H1 (cell line): ENCODE data around the gene TNKS2. TPM values are rescaled to one million over a fixed set of nuclear protein-coding genes. Genes with fewer than 3 reads are reported as not detected.

Experiments used
- CTCF ChIA-PET: fragments of 300-600 bp; sonication (Branson Sonifier 250); formaldehyde crosslinking; loops from one replicate; lab custom pipeline; 2021; ENCODE audit not compliant: partially characterized antibody; lab: Charles Lee
- POLR2A ChIA-PET: fragments of 300-600 bp; sonication (Branson Sonifier 250); formaldehyde crosslinking; loops from one replicate; lab custom pipeline; 2021; ENCODE audit warnings: inconsistent platforms; ENCODE audit not compliant: partially characterized antibody; lab: Charles Lee
- DNase-seq, 2 experiments: peaks; one replicate each; pipeline versions ENCODE4 v3.0.0 to v3.0.0-alpha.2; 2010 to 2022; ENCODE audit warnings: low spot score in 2 of 2, low read depth in 1 of 2, mixed read lengths in 1 of 2
- FAIRE-seq: peaks from 2 replicates; lab custom pipeline; 2011; peaks lifted over from hg19 to GRCh38; lab: Jason Lieb, UNC
- H2AFZ ChIP-seq: 2 replicates; pipeline ENCODE4 v1.8.1; 2012; ENCODE audit warnings: low read length, inconsistent platforms
- H2AK5ac ChIP-seq: 2 replicates; pipeline ENCODE4 v1.6.1; 2013; ENCODE audit warnings: low read depth, low read length
- H2BK120ac ChIP-seq: replicated peaks from 2 replicates; pipeline ENCODE3; 2013; ENCODE audit warnings: low read depth, low read length, inconsistent platforms
- H2BK12ac ChIP-seq: 2 replicates; pipeline ENCODE4 v1.6.1; 2013; ENCODE audit warnings: low read depth, low read length
- H2BK15ac ChIP-seq: 2 replicates; pipeline ENCODE4 v1.6.1; 2013; ENCODE audit warnings: low read length
- H2BK20ac ChIP-seq: 2 replicates; pipeline ENCODE4 v1.6.1; 2013; ENCODE audit warnings: low read length
- H2BK5ac ChIP-seq: 2 replicates; pipeline ENCODE4 v1.6.1; 2013; ENCODE audit warnings: low read depth, low read length
- H3K14ac ChIP-seq: 2 replicates; pipeline ENCODE4 v1.6.1; 2013; ENCODE audit warnings: inconsistent platforms; ENCODE audit not compliant: insufficient read length
- H3K18ac ChIP-seq: 2 replicates; pipeline ENCODE4 v1.6.1; 2013; ENCODE audit warnings: low read length; ENCODE audit errors: extremely low read depth
- H3K23ac ChIP-seq: 2 replicates; pipeline ENCODE4 v1.6.1; 2013; ENCODE audit warnings: inconsistent platforms; ENCODE audit not compliant: insufficient read length
- H3K23me2 ChIP-seq: 2 replicates; pipeline ENCODE4 v1.6.1; 2013; ENCODE audit warnings: low read depth, low read length
- H3K27ac ChIP-seq: 2 replicates; pipeline ENCODE4 v1.6.1; 2011; ENCODE audit warnings: low read depth, low read length, inconsistent platforms
- H3K27me3 ChIP-seq, 4 experiments: replicated peaks in 1 of 4; 1 replicate in 1 of 4; 2 replicates in 3 of 4; pipeline versions ENCODE4 v1.6.1 to v1.8.1; 2011 to 2013; ENCODE audit warnings: low read length in 3 of 4, mild to moderate bottlenecking in 3 of 4, inconsistent platforms in 2 of 4, mixed read lengths in 2 of 4, moderate library complexity in 1 of 4; ENCODE audit not compliant: control insufficient read depth in 3 of 4, insufficient read depth in 3 of 4; ENCODE audit errors: extremely low read depth in 1 of 4
- H3K36me3 ChIP-seq, 4 experiments: 2 replicates each; pipeline versions ENCODE4 v1.6.1 to v1.8.1; 2011 to 2013; ENCODE audit warnings: mild to moderate bottlenecking in 4 of 4, low read length in 3 of 4, moderate library complexity in 2 of 4, control low read depth in 1 of 4, inconsistent platforms in 1 of 4; ENCODE audit not compliant: insufficient read depth in 4 of 4, control insufficient read depth in 2 of 4
- H3K4ac ChIP-seq: replicated peaks from 2 replicates; pipeline ENCODE3; 2013; ENCODE audit warnings: low read length, low read depth, mixed read lengths, inconsistent platforms; ENCODE audit not compliant: insufficient read length
- H3K4me1 ChIP-seq, 4 experiments: replicated peaks in 1 of 4; 1 replicate in 1 of 4; 2 replicates in 3 of 4; pipeline versions ENCODE4 v1.6.1 to v1.8.1; 2011 to 2013; ENCODE audit warnings: low read length in 3 of 4, inconsistent platforms in 2 of 4, mixed read lengths in 1 of 4; ENCODE audit not compliant: insufficient read depth in 4 of 4, control insufficient read depth in 3 of 4
- H3K4me2 ChIP-seq, 2 experiments: 2 replicates each; pipeline versions ENCODE4 v1.6.1 to v1.8.1; 2011 to 2013; ENCODE audit warnings: low read depth in 2 of 2, low read length in 2 of 2, control low read depth in 1 of 2, inconsistent platforms in 1 of 2, mild to moderate bottlenecking in 1 of 2; ENCODE audit not compliant: insufficient read depth in 1 of 2
- H3K4me3 ChIP-seq, 4 experiments: fragments of 200-600, 300-600 bp in 1 of 4; sonication (generic), shearing (Covaris generic), sonication (Bioruptor Twin) in 1 of 4; 2 replicates each; pipeline versions ENCODE4 v1.5.1 to v1.8.1; 2011 to 2016; ENCODE audit warnings: low read length in 4 of 4, low read depth in 3 of 4, control low read depth in 2 of 4, inconsistent platforms in 2 of 4, mild to moderate bottlenecking in 2 of 4, mixed read lengths in 1 of 4, moderate library complexity in 1 of 4; ENCODE audit not compliant: insufficient read depth in 2 of 4; ENCODE audit errors: extremely low read depth in 1 of 4
- H3K56ac ChIP-seq: replicated peaks from 2 replicates; pipeline ENCODE3; 2013; ENCODE audit warnings: low read depth, mild to moderate bottlenecking, mixed read lengths, low read length, inconsistent platforms; ENCODE audit not compliant: insufficient read length
- H3K79me1 ChIP-seq: 2 replicates; pipeline ENCODE4 v1.6.1; 2013; ENCODE audit warnings: low read depth, low read length, control low read depth
- H3K79me2 ChIP-seq, 2 experiments: 2 replicates each; pipeline versions ENCODE4 v1.6.1 to v1.8.1; 2012 to 2013; ENCODE audit warnings: low read length in 2 of 2, mild to moderate bottlenecking in 2 of 2, inconsistent platforms in 1 of 2; ENCODE audit not compliant: insufficient read depth in 2 of 2, control insufficient read depth in 1 of 2
- H3K9ac ChIP-seq, 4 experiments: replicated peaks in 1 of 4; 1 replicate in 1 of 4; 2 replicates in 3 of 4; pipeline versions ENCODE4 v1.6.1 to v1.8.1; 2011 to 2013; ENCODE audit warnings: low read depth in 3 of 4, low read length in 3 of 4, control low read depth in 2 of 4, mild to moderate bottlenecking in 2 of 4, moderate library complexity in 2 of 4, inconsistent platforms in 1 of 4; ENCODE audit errors: extremely low read depth in 1 of 4
- H3K9me3 ChIP-seq, 2 experiments: 2 replicates each; pipeline versions ENCODE4 v1.6.1 to v1.8.1; 2012 to 2013; ENCODE audit warnings: mild to moderate bottlenecking in 2 of 2, moderate library complexity in 2 of 2, control low read depth in 1 of 2, inconsistent platforms in 1 of 2, low read depth in 1 of 2, low read length in 1 of 2, mixed read lengths in 1 of 2; ENCODE audit not compliant: insufficient read depth in 2 of 2
- H4K20me1 ChIP-seq, 2 experiments: replicated peaks in 1 of 2; 2 replicates each; pipeline versions ENCODE3 to v1.8.1; 2011 to 2013; ENCODE audit warnings: inconsistent platforms in 2 of 2, low read length in 2 of 2, mild to moderate bottlenecking in 1 of 2; ENCODE audit not compliant: insufficient read depth in 2 of 2, control insufficient read depth in 1 of 2
- H4K5ac ChIP-seq: 2 replicates; pipeline ENCODE4 v1.6.1; 2013; ENCODE audit warnings: low read length, low read depth, mixed read lengths, inconsistent platforms; ENCODE audit not compliant: insufficient read length
- H4K8ac ChIP-seq: 2 replicates; pipeline ENCODE4 v1.8.0; 2013; ENCODE audit warnings: mild to moderate bottlenecking, moderate library complexity, low read length, inconsistent platforms; ENCODE audit not compliant: insufficient read depth; ENCODE audit errors: extremely low read depth
- H4K91ac ChIP-seq: replicated peaks from 2 replicates; pipeline ENCODE3; 2013; ENCODE audit warnings: low read length, mixed read lengths, inconsistent platforms; ENCODE audit not compliant: insufficient read length
- CHD2 ChIP-seq: IDR thresholded peaks from 2 replicates; pipeline ENCODE4 v1.6.1; 2012; ENCODE audit warnings: low read length, improper control_type of control experiment
- NANOG ChIP-seq: IDR thresholded peaks from 2 replicates; pipeline ENCODE4 v1.6.1; 2011; ENCODE audit warnings: low read length, low read depth, mild to moderate bottlenecking, inconsistent platforms; ENCODE audit not compliant: insufficient read depth, poor library complexity, severe bottlenecking
- TAF7 ChIP-seq: optimal IDR thresholded peaks from 2 replicates; pipeline ENCODE3; 2011; ENCODE audit warnings: low read depth, mild to moderate bottlenecking, inconsistent platforms, low read length, moderate library complexity, borderline replicate concordance
- ZNF274 ChIP-seq: IDR thresholded peaks from 2 replicates; pipeline ENCODE4 v1.7.0; 2012; ENCODE audit warnings: low read length, borderline replicate concordance; ENCODE audit errors: extremely low read depth
- WGBS, 2 experiments: shearing (Covaris generic) in 1 of 2; methylation state at CpG; one replicate each; pipeline versions ENCODE4 v1.1.6 to v1.1.7; 2013 to 2015; ENCODE audit warnings: low lambda C conversion rate in 2 of 2, mixed read lengths in 2 of 2, inconsistent platforms in 1 of 2, low coverage in 1 of 2, missing lambda C conversion rate in 1 of 2; ENCODE audit not compliant: insufficient replicate concordance in 2 of 2, insufficient coverage in 1 of 2, insufficient read length in 1 of 2; ENCODE audit errors: extremely low coverage in 1 of 2, missing lambda C conversion rate in 1 of 2; 5-methylcytosine and 5-hydroxymethylcytosine counted together
- polyA plus RNA-seq, 7 experiments: library from polyadenylated mRNA; depleted of rRNA in 3 of 7; stranded (reverse) in 5 of 7; unstranded in 2 of 7; fragments of >200 nt in 5 of 7; fragments of 200-250 nt in 2 of 7; gene quantifications; 1 replicate in 5 of 7; 2 replicates in 1 of 7; 4 replicates in 1 of 7; pipeline versions ENCODE4 v1.2.1 to v1.2.3, GENCODE V29; 2011 to 2013; ENCODE audit warnings: missing spikeins in 2 of 7, mixed read lengths in 2 of 7
- total RNA-seq: library from RNA; stranded (reverse); fragmentation: NEBNext Ultra II Directional; extraction: Animal tissue kit (Norgen Biotek cat#: 25700); gene quantifications from 2 replicates; pipeline ENCODE4 v1.2.1, GENCODE V29; 2021
- TF ChIP-seq, protein P1 (sequence below): IDR thresholded peaks from 2 replicates; pipeline ENCODE4 v1.6.1; 2011; ENCODE audit warnings: low read length, improper control_type of control experiment

Gene TNKS2
- total and polyA plus RNA-seq, 2 of the 8 experiments (the other 6 are each of a cell fraction or from before 2014, with no cell fraction given), result 23.3 to 73.6 TPM

DNA sequence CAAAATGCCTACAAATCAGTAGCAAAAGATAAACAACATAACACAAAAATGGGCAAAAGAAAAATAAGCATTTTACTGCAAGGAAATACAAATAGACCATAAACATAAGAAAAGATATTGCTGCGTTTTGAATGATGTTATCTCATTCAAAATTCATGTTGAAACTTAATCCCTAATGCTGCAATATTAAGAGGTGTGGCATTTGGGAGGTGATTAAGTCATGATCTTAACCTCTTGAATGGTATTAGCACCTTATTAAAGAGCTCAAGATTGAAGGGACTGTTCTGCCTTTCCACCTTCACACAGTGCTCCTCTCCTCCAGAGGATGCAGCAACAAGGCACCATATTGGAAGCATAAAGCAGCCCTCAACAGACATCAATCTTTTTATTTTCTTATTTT, 12.4 kb upstream of the TNKS2 start:
- H3K4ac ChIP-seq, result no peak overlapping the region
- no peaks in the 10 kb centered on the region for H4K20me1 ChIP-seq
- H2AFZ ChIP-seq, result no peak overlapping the region
- no peak overlapping the region for H3K14ac ChIP-seq
- no peaks in the 10 kb centered on the region for H3K79me2 ChIP-seq
- H2BK20ac ChIP-seq, result no peak overlapping the region
- POLR2A ChIA-PET, result no interaction called here
- no peak overlapping the region for H4K8ac ChIP-seq
- no peak overlapping the region for H2BK120ac ChIP-seq
- no peak overlapping the region for H2BK5ac ChIP-seq
- H3K23ac ChIP-seq, result no peak overlapping the region
- H2BK15ac ChIP-seq, result no peak overlapping the region
- no peaks in the 10 kb centered on the region for H3K27me3 ChIP-seq
- H3K4me3 ChIP-seq, result no peak overlapping the region
- no peak overlapping the region for H3K27ac ChIP-seq
- no peaks in the 10 kb centered on the region; the same call in 1 of the 2 replicates for H3K23me2 ChIP-seq
- no peak overlapping the region for H3K4me2 ChIP-seq
- 80% methylated on average over 1 of the region's 1 CpG; no CpG with 5 or more reads in 1 of the 2 experiments for WGBS, 2 experiments
- no peaks in the 10 kb centered on the region for H3K36me3 ChIP-seq
- CTCF ChIA-PET, result no interaction called here
- no peak overlapping the region for H3K56ac ChIP-seq
- no peaks in the 10 kb centered on the region for H3K9me3 ChIP-seq
- H3K4me1 ChIP-seq, result peaks cover 0 to 6% (median 4%) of the 10 kb centered on the region in 4 experiments; a peak in 5 of 7 replicates
- H2BK12ac ChIP-seq, result no peak overlapping the region
- H3K9ac ChIP-seq, result no peak overlapping the region
- DNase-seq, result no peak
- no peak for TF ChIP-seq ZNF274
- TF ChIP-seq TAF7, result no peak
- TF ChIP-seq CHD2, result no peak
- TF ChIP-seq, protein P1, sequence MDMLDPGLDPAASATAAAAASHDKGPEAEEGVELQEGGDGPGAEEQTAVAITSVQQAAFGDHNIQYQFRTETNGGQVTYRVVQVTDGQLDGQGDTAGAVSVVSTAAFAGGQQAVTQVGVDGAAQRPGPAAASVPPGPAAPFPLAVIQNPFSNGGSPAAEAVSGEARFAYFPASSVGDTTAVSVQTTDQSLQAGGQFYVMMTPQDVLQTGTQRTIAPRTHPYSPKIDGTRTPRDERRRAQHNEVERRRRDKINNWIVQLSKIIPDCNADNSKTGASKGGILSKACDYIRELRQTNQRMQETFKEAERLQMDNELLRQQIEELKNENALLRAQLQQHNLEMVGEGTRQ, result no peak
- TF ChIP-seq NANOG, result no peak
- TF ChIP-seq, all 59 proteins: peak for 0
- Histone ChIP-seq H4K91ac (no peak overlapping the region), H3K79me1 (no peaks in the 10 kb centered on the region), H2AK5ac (no peak overlapping the region), H4K5ac (no peak overlapping the region), H3K18ac (no peak overlapping the region)
- peak; percentile 7 for FAIRE-seq
